Measurements from ENCODE around the gene SLC25A21.

The SLC25A21 gene

GRCh38 chr14:37021390-37021789 is 151.0 kb downstream of the SLC25A21 start:
- H3K4me3 ChIP-seq (ENCODE audit: low read length in 2 of 2): no peak overlapping the region
- H3K27me3 ChIP-seq (ENCODE audit: control insufficient read depth in 1 of 2, insufficient read depth in 2 of 2, low read length in 2 of 2): no peaks in the 10 kb centered on the region
- no peak overlapping the region for H3K9ac ChIP-seq (ENCODE audit: low read length in 2 of 2)
- H3K36me3 ChIP-seq (ENCODE audit: control insufficient read depth in 2 of 2, insufficient read depth in 2 of 2, low read length in 2 of 2): no peaks in the 10 kb centered on the region
- H3K27ac ChIP-seq (ENCODE audit: low read length): no peak overlapping the region
- H3K9me3 ChIP-seq (ENCODE audit: control insufficient read depth in 2 of 2, low read length in 2 of 2): no peaks in the 10 kb centered on the region
- H3K4me1 ChIP-seq (ENCODE audit: control insufficient read depth, insufficient read depth, low read length): no peaks in the 10 kb centered on the region

- H3K27me3 ChIP-seq (ENCODE audit: control insufficient read depth in 1 of 2, insufficient read depth in 2 of 2, low read length in 2 of 2): no peaks in the 10 kb centered on the region
- H3K4me3 ChIP-seq (ENCODE audit: low read length in 2 of 2): no peak overlapping the region
- no peaks in the 10 kb centered on the region for H3K4me1 ChIP-seq (ENCODE audit: control insufficient read depth, insufficient read depth, low read length)
- H3K9ac ChIP-seq (ENCODE audit: low read length in 2 of 2): no peak overlapping the region
- no peaks in the 10 kb centered on the region for H3K9me3 ChIP-seq (ENCODE audit: control insufficient read depth in 2 of 2, low read length in 2 of 2)
- H3K27ac ChIP-seq (ENCODE audit: low read length): no peak overlapping the region
- H3K36me3 ChIP-seq (ENCODE audit: control insufficient read depth in 2 of 2, insufficient read depth in 2 of 2, low read length in 2 of 2): no peaks in the 10 kb centered on the region
Measured at GRCh38 chr14:37019488-37019887, 152.9 kb downstream of the SLC25A21 start.

- Histone ChIP-seq H3K4me1 (ENCODE audit: control insufficient read depth, insufficient read depth, low read length) (no peaks in the 10 kb centered on the region), H3K36me3 (ENCODE audit: control insufficient read depth in 2 of 2, insufficient read depth in 2 of 2, low read length in 2 of 2) (no peaks in the 10 kb centered on the region), H3K27ac (ENCODE audit: low read length) (no peak overlapping the region), H3K4me3 (ENCODE audit: low read length in 2 of 2) (no peak overlapping the region), H3K27me3 (ENCODE audit: control insufficient read depth in 1 of 2, insufficient read depth in 2 of 2, low read length in 2 of 2) (no peaks in the 10 kb centered on the region), H3K9ac (ENCODE audit: low read length in 2 of 2) (no peak overlapping the region), H3K9me3 (ENCODE audit: control insufficient read depth in 2 of 2, low read length in 2 of 2) (no peaks in the 10 kb centered on the region)
Measured at GRCh38 chr14:37018571-37019240, 153.7 kb downstream of the SLC25A21 start.

GRCh38 chr14:37013078-37013477 is 159.3 kb downstream of the SLC25A21 start:
- Histone ChIP-seq H3K9me3 (ENCODE audit: control insufficient read depth in 2 of 2, low read length in 2 of 2) (no peaks in the 10 kb centered on the region), H3K4me1 (ENCODE audit: control insufficient read depth, insufficient read depth, low read length) (no peaks in the 10 kb centered on the region), H3K27ac (ENCODE audit: low read length) (no peak overlapping the region), H3K27me3 (ENCODE audit: control insufficient read depth in 1 of 2, insufficient read depth in 2 of 2, low read length in 2 of 2) (no peaks in the 10 kb centered on the region), H3K4me3 (ENCODE audit: low read length in 2 of 2) (no peak overlapping the region), H3K36me3 (ENCODE audit: control insufficient read depth in 2 of 2, insufficient read depth in 2 of 2, low read length in 2 of 2) (no peaks in the 10 kb centered on the region), H3K9ac (ENCODE audit: low read length in 2 of 2) (no peak overlapping the region)

GRCh38 chr14:36998686-36999085 is 173.7 kb downstream of the SLC25A21 start:
- no peak overlapping the region for H3K27ac ChIP-seq (ENCODE audit: low read length)
- H3K4me1 ChIP-seq (ENCODE audit: control insufficient read depth, insufficient read depth, low read length): no peaks in the 10 kb centered on the region
- H3K9ac ChIP-seq (ENCODE audit: low read length in 2 of 2): no peak overlapping the region
- H3K9me3 ChIP-seq (ENCODE audit: control insufficient read depth in 2 of 2, low read length in 2 of 2): no peaks in the 10 kb centered on the region
- no peaks in the 10 kb centered on the region for H3K27me3 ChIP-seq (ENCODE audit: control insufficient read depth in 1 of 2, insufficient read depth in 2 of 2, low read length in 2 of 2)
- no peak overlapping the region for H3K4me3 ChIP-seq (ENCODE audit: low read length in 2 of 2)
- H3K36me3 ChIP-seq (ENCODE audit: control insufficient read depth in 2 of 2, insufficient read depth in 2 of 2, low read length in 2 of 2): no peaks in the 10 kb centered on the region

- Histone ChIP-seq H3K4me3 (ENCODE audit: low read length in 2 of 2) (no peak overlapping the region), H3K9me3 (ENCODE audit: control insufficient read depth in 2 of 2, low read length in 2 of 2) (no peaks in the 10 kb centered on the region), H3K27ac (ENCODE audit: low read length) (no peak overlapping the region), H3K9ac (ENCODE audit: low read length in 2 of 2) (no peak overlapping the region), H3K27me3 (ENCODE audit: control insufficient read depth in 1 of 2, insufficient read depth in 2 of 2, low read length in 2 of 2) (no peaks in the 10 kb centered on the region), H3K36me3 (ENCODE audit: control insufficient read depth in 2 of 2, insufficient read depth in 2 of 2, low read length in 2 of 2) (no peaks in the 10 kb centered on the region), H3K4me1 (ENCODE audit: control insufficient read depth, insufficient read depth, low read length) (no peaks in the 10 kb centered on the region)
Measured at GRCh38 chr14:36997843-36998242, 174.6 kb downstream of the SLC25A21 start.

- H3K27ac ChIP-seq (ENCODE audit: low read length): no peak overlapping the region
- H3K27me3 ChIP-seq (ENCODE audit: control insufficient read depth in 1 of 2, insufficient read depth in 2 of 2, low read length in 2 of 2): no peaks in the 10 kb centered on the region
Measured at GRCh38 chr14:36996857-36997590, 175.4 kb downstream of the SLC25A21 start.

GRCh38 chr14:36996133-36996856 is 176.1 kb downstream of the SLC25A21 start:
- H3K4me3 ChIP-seq (ENCODE audit: low read length in 2 of 2): no peak overlapping the region
- no peak overlapping the region for H3K9ac ChIP-seq (ENCODE audit: low read length in 2 of 2)
- H3K27ac ChIP-seq (ENCODE audit: low read length): no peak overlapping the region
- H3K4me1 ChIP-seq (ENCODE audit: control insufficient read depth, insufficient read depth, low read length): no peaks in the 10 kb centered on the region
- H3K9me3 ChIP-seq (ENCODE audit: control insufficient read depth in 2 of 2, low read length in 2 of 2): no peaks in the 10 kb centered on the region
- H3K27me3 ChIP-seq (ENCODE audit: control insufficient read depth in 1 of 2, insufficient read depth in 2 of 2, low read length in 2 of 2): no peaks in the 10 kb centered on the region
- no peaks in the 10 kb centered on the region for H3K36me3 ChIP-seq (ENCODE audit: control insufficient read depth in 2 of 2, insufficient read depth in 2 of 2, low read length in 2 of 2)

More at GRCh38 chr14:36996857-36997590, 175.4 kb downstream of the SLC25A21 start:
- no peaks in the 10 kb centered on the region for H3K4me1 ChIP-seq (ENCODE audit: control insufficient read depth, insufficient read depth, low read length)
- H3K4me3 ChIP-seq (ENCODE audit: low read length in 2 of 2): no peak overlapping the region
- no peak overlapping the region for H3K9ac ChIP-seq (ENCODE audit: low read length in 2 of 2)
- H3K36me3 ChIP-seq (ENCODE audit: control insufficient read depth in 2 of 2, insufficient read depth in 2 of 2, low read length in 2 of 2): no peaks in the 10 kb centered on the region
- no peaks in the 10 kb centered on the region for H3K9me3 ChIP-seq (ENCODE audit: control insufficient read depth in 2 of 2, low read length in 2 of 2)

- Histone ChIP-seq H3K27me3 (ENCODE audit: control insufficient read depth in 1 of 2, insufficient read depth in 2 of 2, low read length in 2 of 2) (no peaks in the 10 kb centered on the region), H3K9me3 (ENCODE audit: control insufficient read depth in 2 of 2, low read length in 2 of 2) (no peaks in the 10 kb centered on the region), H3K36me3 (ENCODE audit: control insufficient read depth in 2 of 2, insufficient read depth in 2 of 2, low read length in 2 of 2) (no peaks in the 10 kb centered on the region), H3K9ac (ENCODE audit: low read length in 2 of 2) (no peak overlapping the region), H3K4me1 (ENCODE audit: control insufficient read depth, insufficient read depth, low read length) (no peaks in the 10 kb centered on the region), H3K27ac (ENCODE audit: low read length) (no peak overlapping the region), H3K4me3 (ENCODE audit: low read length in 2 of 2) (no peak overlapping the region)
Measured at GRCh38 chr14:36989806-36990205, 182.6 kb downstream of the SLC25A21 start.

- no peak overlapping the region for H3K27ac ChIP-seq (ENCODE audit: low read length)
- no peaks in the 10 kb centered on the region for H3K9me3 ChIP-seq (ENCODE audit: control insufficient read depth in 2 of 2, low read length in 2 of 2)
- no peaks in the 10 kb centered on the region for H3K36me3 ChIP-seq (ENCODE audit: control insufficient read depth in 2 of 2, insufficient read depth in 2 of 2, low read length in 2 of 2)
- H3K9ac ChIP-seq (ENCODE audit: low read length in 2 of 2): no peak overlapping the region
- H3K4me1 ChIP-seq (ENCODE audit: control insufficient read depth, insufficient read depth, low read length): no peaks in the 10 kb centered on the region
- no peaks in the 10 kb centered on the region for H3K27me3 ChIP-seq (ENCODE audit: control insufficient read depth in 1 of 2, insufficient read depth in 2 of 2, low read length in 2 of 2)
- no peak overlapping the region for H3K4me3 ChIP-seq (ENCODE audit: low read length in 2 of 2)
Measured at GRCh38 chr14:36988989-36989388, 183.4 kb downstream of the SLC25A21 start.

Data from stomach smooth muscle (tissue), 2 donors.